Mammary epithelial cell (primary cell): ENCODE measurements around the gene SMAD6.

Experiments
- EZH2 ChIP-seq: IDR thresholded peaks from 2 replicates; pipeline ENCODE4 v1.6.1; 2012; ENCODE audit warnings: low read length, inconsistent platforms, borderline replicate concordance
- TF ChIP-seq, protein P1 (sequence below), 2 donors: IDR thresholded peaks in 1 of 2; conservative IDR thresholded peaks in 1 of 2; 2 replicates each; pipeline ENCODE4 v1.5.1; 2011 to 2012; ENCODE audit warnings: inconsistent platforms in 2 of 2, low read length in 2 of 2, mild to moderate bottlenecking in 2 of 2, control low read depth in 1 of 2, low read depth in 1 of 2; ENCODE audit not compliant: insufficient read depth in 1 of 2; ENCODE audit errors: extremely low read depth in 1 of 2

DNA sequence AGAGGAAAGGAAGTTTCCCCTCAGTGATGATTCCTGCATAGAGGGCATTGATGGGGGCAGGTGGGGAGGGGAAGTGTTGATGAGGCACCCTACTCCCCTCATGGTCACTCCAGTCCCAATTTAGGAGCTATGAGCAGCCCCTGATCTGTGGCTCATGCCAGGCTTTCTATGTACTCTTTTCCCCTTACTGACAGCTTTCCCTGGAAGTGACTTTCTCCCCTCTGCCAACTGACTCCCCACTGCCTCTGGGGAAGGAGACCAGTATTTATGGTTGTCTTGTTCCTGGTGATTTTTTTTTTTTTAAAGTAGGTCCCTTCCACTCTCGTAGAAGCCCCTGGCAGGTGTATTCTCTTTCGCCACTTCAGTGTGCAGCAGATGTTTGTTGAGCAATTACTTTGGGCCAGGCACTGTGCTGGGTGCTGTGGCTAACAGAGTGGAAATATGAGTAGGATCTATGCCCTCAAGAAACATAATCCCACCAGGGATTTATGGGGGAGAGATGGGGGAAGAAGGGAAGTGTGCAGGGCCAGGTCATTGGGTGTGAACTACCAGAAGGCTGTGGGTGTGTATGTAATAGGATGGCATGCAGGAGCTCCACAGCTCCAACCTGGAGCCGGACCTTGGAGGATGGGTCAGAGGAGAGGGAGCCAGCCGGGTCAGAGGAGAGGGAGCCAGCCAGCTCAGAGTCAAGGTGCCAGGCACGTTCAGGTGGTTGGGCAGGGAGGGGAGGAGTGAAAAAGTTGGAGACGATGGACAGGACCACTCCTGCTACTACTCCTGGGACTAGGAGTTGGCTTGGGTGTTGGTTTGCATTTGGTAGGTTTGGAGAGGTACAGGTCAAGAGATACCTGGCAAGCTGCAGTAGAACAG, 3.5 kb downstream of the SMAD6 start:
- TF ChIP-seq, protein P1, sequence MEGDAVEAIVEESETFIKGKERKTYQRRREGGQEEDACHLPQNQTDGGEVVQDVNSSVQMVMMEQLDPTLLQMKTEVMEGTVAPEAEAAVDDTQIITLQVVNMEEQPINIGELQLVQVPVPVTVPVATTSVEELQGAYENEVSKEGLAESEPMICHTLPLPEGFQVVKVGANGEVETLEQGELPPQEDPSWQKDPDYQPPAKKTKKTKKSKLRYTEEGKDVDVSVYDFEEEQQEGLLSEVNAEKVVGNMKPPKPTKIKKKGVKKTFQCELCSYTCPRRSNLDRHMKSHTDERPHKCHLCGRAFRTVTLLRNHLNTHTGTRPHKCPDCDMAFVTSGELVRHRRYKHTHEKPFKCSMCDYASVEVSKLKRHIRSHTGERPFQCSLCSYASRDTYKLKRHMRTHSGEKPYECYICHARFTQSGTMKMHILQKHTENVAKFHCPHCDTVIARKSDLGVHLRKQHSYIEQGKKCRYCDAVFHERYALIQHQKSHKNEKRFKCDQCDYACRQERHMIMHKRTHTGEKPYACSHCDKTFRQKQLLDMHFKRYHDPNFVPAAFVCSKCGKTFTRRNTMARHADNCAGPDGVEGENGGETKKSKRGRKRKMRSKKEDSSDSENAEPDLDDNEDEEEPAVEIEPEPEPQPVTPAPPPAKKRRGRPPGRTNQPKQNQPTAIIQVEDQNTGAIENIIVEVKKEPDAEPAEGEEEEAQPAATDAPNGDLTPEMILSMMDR (conservative IDR thresholded peaks at IDR 0.05 in 1 of 2, IDR thresholded peaks at IDR 0.05 in 1 of 2; ENCODE audit: extremely low read depth in 1 of 2, insufficient read depth in 1 of 2, low read depth in 1 of 2, low read length in 2 of 2): no peak
- TF ChIP-seq EZH2: no peak
